HFFc6 (cell line): ENCODE results near the gene DHRS12. TPM values are rescaled to one million over a fixed set of nuclear protein-coding genes. Genes with fewer than 3 reads are reported as not detected.

Experiments
- DNase-seq: peaks from one replicate; pipeline ENCODE4 v3.0.0-alpha.2; 2018
- H3K27ac Mint-ChIP-seq: 2 replicates; pipeline ENCODE4 v1.8.0; 2020; ENCODE audit warnings: mild to moderate bottlenecking, mixed read lengths
- H3K27me3 Mint-ChIP-seq: 2 replicates; pipeline ENCODE4 v1.8.0; 2021; ENCODE audit warnings: mild to moderate bottlenecking, moderate library complexity, mixed read lengths; ENCODE audit not compliant: insufficient read depth
- H3K36me3 Mint-ChIP-seq: 2 replicates; pipeline ENCODE4 v1.8.0; 2021; ENCODE audit warnings: low read depth, mixed read lengths
- H3K4me1 Mint-ChIP-seq: 2 replicates; pipeline ENCODE4 v1.8.0; 2020; ENCODE audit warnings: low read depth, mixed read lengths
- H3K4me3 Mint-ChIP-seq: 2 replicates; pipeline ENCODE4 v1.8.0; 2020; ENCODE audit warnings: mild to moderate bottlenecking, moderate library complexity, mixed read lengths
- H3K9me3 Mint-ChIP-seq: 2 replicates; pipeline ENCODE4 v1.8.0; 2020; ENCODE audit warnings: mild to moderate bottlenecking, mixed read lengths
- CTCF ChIP-seq: fragments of 200-600 bp; sonication (generic); IDR thresholded peaks from 2 replicates; pipeline ENCODE4 v1.5.0; 2021; ENCODE audit warnings: antibody characterized with exemption, mild to moderate bottlenecking
- total RNA-seq, 6 experiments: library from RNA; stranded (reverse); fragmentation: NEBNext Ultra II Directional; extraction: Animal tissue kit (Norgen Biotek cat#: 25700); gene quantifications; 2 replicates in 1 of 6; 3 replicates in 5 of 6; pipeline ENCODE4 v1.2.3, GENCODE V29; 2021

Gene DHRS12
- total RNA-seq, 6 experiments from 2014 or later: 1.9 to 2.7 (median 2.4) TPM

- Mint-ChIP-seq H3K4me1 (no peaks in the 10 kb centered on the region), H3K36me3 (no peaks in the 10 kb centered on the region), H3K27me3 (peaks cover 38% of the 10 kb centered on the region), H3K4me3 (no peak overlapping the region), H3K27ac (no peak overlapping the region), H3K9me3 (no peaks in the 10 kb centered on the region)
- TF ChIP-seq CTCF: no peak
- DNase-seq: no peak
Measured at GRCh38 chr13:51822106-51822815, 18.3 kb upstream of the DHRS12 start.

DNA sequence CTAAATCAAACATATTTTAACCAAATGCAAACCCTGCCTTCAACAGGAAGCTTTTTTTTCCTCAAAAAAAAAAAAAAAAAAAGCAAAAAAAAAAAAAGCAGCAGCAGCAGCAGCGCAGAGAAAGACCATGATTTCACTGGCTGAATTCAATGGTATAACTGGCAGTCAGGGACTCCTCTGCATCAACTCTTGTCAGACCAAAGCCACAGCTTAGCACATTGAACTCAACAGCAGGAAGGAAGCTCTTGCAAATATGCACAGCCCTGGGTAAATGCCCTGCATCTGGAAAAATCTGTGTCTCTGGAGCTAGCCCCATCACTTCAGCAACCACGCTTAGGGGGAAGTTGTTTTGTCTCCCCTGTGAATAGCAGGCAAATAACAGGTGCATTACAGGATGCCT is 17.6 kb upstream of the DHRS12 start:
- Mint-ChIP-seq H3K4me3 (no peak overlapping the region), H3K9me3 (no peaks in the 10 kb centered on the region), H3K27ac (no peak overlapping the region), H3K27me3 (peaks cover 36% of the 10 kb centered on the region), H3K4me1 (no peaks in the 10 kb centered on the region), H3K36me3 (no peaks in the 10 kb centered on the region)
- TF ChIP-seq CTCF: no peak
- no peak for DNase-seq

- no peak overlapping the region for H3K27ac Mint-ChIP-seq
- H3K36me3 Mint-ChIP-seq: no peaks in the 10 kb centered on the region
- no peak for TF ChIP-seq CTCF
- H3K4me1 Mint-ChIP-seq: peaks cover 4% of the 10 kb centered on the region
- DNase-seq: no peak
- H3K9me3 Mint-ChIP-seq: no peaks in the 10 kb centered on the region
- peaks cover 38% of the 10 kb centered on the region for H3K27me3 Mint-ChIP-seq
- H3K4me3 Mint-ChIP-seq: no peak overlapping the region
Measured at GRCh38 chr13:51820016-51820597, 16.1 kb upstream of the DHRS12 start.

- no peak for TF ChIP-seq CTCF
- no peaks in the 10 kb centered on the region for H3K9me3 Mint-ChIP-seq
- H3K4me3 Mint-ChIP-seq: no peak overlapping the region
- peaks cover 9% of the 10 kb centered on the region for H3K4me1 Mint-ChIP-seq
- no peaks in the 10 kb centered on the region for H3K36me3 Mint-ChIP-seq
- H3K27me3 Mint-ChIP-seq: peaks cover 38% of the 10 kb centered on the region
- no peak overlapping the region for H3K27ac Mint-ChIP-seq
- DNase-seq: no peak
Measured at GRCh38 chr13:51819544-51819943, 15.6 kb upstream of the DHRS12 start.

GRCh38 chr13:51818781-51819511 is 15.0 kb upstream of the DHRS12 start:
- H3K36me3 Mint-ChIP-seq: no peaks in the 10 kb centered on the region
- H3K4me3 Mint-ChIP-seq: no peak overlapping the region
- DNase-seq: no peak
- H3K27ac Mint-ChIP-seq: no peak overlapping the region
- no peaks in the 10 kb centered on the region for H3K9me3 Mint-ChIP-seq
- TF ChIP-seq CTCF: no peak
- peaks cover 38% of the 10 kb centered on the region for H3K27me3 Mint-ChIP-seq
- peaks cover 10% of the 10 kb centered on the region for H3K4me1 Mint-ChIP-seq
